Neural crest cell (in vitro differentiated cells): ENCODE measurements around the gene TMBIM1. TPM values are rescaled to one million over a fixed set of nuclear protein-coding genes. Genes with fewer than 3 reads are reported as not detected.

Experiments used
- DNase-seq: peaks from one replicate; pipeline ENCODE4 v3.0.0; 2021; ENCODE audit warnings: low read depth, mixed read lengths, low spot score
- H3K27ac Mint-ChIP-seq: one replicate; pipeline ENCODE4 v1.8.0; 2021; ENCODE audit warnings: mild to moderate bottlenecking, mixed read lengths; ENCODE audit not compliant: unreplicated experiment
- H3K27me3 Mint-ChIP-seq: 2 replicates; pipeline ENCODE4 v1.8.0; 2021; ENCODE audit warnings: low read depth, mild to moderate bottlenecking, mixed read lengths
- H3K36me3 Mint-ChIP-seq: 2 replicates; pipeline ENCODE4 v1.8.0; 2021; ENCODE audit warnings: low read depth, mild to moderate bottlenecking, mixed read lengths
- H3K4me1 Mint-ChIP-seq: 2 replicates; pipeline ENCODE4 v1.8.0; 2021; ENCODE audit warnings: mixed read lengths
- H3K4me3 Mint-ChIP-seq: one replicate; pipeline ENCODE4 v1.8.0; 2021; ENCODE audit warnings: mild to moderate bottlenecking, mixed read lengths
- H3K9me3 Mint-ChIP-seq: 2 replicates; pipeline ENCODE4 v1.8.0; 2021; ENCODE audit warnings: mixed read lengths
- total RNA-seq: library from RNA; stranded (reverse); gene quantifications from 2 replicates; pipeline ENCODE4 v1.2.1, GENCODE V29; 2021
- TF ChIP-seq, protein P1 (sequence below): fragments of 200-600 bp; sonication (generic); conservative IDR thresholded peaks from 2 replicates; pipeline ENCODE4 v1.5.0; 2021; ENCODE audit warnings: antibody characterized with exemption, mild to moderate bottlenecking

The TMBIM1 gene
- total RNA-seq, 1 donor from 2014 or later: 8.5 TPM

DNA sequence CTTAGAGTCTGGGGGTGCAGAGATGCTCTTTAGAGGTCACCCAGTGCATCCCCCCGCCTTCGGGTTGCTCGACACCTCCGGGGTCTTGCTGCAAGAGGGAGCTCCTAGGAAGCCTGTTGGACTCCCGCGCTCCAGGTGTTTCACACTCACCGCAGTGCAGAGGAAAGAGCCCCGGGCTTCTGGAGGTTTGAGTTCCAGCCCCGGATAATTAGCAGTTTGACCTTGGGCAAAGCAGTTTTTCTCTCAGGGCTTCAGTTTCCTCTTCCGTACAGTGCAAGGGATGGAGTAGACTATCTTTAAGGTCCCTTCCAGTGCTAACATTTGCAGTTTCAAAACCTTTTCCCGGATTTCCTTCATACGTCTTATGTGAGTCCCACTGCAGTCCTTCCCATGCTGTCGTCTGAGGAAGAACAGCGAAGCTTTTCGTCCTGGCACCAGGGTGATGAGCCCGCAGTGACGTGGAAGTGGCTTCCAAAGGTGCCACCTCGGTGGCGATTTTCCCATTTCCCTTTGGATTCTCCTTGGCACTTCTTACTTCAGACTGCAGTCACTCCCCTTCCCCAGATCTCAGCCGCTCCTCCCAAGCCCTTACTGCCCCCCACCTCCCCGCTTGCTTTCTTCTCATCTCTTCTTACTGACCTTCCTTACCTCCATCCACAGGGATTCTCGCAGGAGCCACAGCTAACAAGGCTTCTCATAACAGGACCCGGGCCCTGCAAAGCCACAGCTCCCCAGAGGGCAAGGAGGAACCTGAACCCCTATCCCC is 21.4 kb downstream of the TMBIM1 start:
- H3K4me3 Mint-ChIP-seq: peak overlapping the region; percentile 98
- no peaks in the 10 kb centered on the region for H3K9me3 Mint-ChIP-seq
- H3K36me3 Mint-ChIP-seq: peaks cover 7% of the 10 kb centered on the region
- H3K27me3 Mint-ChIP-seq: no peaks in the 10 kb centered on the region
- DNase-seq: no peak
- H3K4me1 Mint-ChIP-seq: peaks cover 38% of the 10 kb centered on the region
- TF ChIP-seq, protein P1, sequence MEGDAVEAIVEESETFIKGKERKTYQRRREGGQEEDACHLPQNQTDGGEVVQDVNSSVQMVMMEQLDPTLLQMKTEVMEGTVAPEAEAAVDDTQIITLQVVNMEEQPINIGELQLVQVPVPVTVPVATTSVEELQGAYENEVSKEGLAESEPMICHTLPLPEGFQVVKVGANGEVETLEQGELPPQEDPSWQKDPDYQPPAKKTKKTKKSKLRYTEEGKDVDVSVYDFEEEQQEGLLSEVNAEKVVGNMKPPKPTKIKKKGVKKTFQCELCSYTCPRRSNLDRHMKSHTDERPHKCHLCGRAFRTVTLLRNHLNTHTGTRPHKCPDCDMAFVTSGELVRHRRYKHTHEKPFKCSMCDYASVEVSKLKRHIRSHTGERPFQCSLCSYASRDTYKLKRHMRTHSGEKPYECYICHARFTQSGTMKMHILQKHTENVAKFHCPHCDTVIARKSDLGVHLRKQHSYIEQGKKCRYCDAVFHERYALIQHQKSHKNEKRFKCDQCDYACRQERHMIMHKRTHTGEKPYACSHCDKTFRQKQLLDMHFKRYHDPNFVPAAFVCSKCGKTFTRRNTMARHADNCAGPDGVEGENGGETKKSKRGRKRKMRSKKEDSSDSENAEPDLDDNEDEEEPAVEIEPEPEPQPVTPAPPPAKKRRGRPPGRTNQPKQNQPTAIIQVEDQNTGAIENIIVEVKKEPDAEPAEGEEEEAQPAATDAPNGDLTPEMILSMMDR: no peak
- H3K27ac Mint-ChIP-seq: peak overlapping the region; percentile 85

DNA sequence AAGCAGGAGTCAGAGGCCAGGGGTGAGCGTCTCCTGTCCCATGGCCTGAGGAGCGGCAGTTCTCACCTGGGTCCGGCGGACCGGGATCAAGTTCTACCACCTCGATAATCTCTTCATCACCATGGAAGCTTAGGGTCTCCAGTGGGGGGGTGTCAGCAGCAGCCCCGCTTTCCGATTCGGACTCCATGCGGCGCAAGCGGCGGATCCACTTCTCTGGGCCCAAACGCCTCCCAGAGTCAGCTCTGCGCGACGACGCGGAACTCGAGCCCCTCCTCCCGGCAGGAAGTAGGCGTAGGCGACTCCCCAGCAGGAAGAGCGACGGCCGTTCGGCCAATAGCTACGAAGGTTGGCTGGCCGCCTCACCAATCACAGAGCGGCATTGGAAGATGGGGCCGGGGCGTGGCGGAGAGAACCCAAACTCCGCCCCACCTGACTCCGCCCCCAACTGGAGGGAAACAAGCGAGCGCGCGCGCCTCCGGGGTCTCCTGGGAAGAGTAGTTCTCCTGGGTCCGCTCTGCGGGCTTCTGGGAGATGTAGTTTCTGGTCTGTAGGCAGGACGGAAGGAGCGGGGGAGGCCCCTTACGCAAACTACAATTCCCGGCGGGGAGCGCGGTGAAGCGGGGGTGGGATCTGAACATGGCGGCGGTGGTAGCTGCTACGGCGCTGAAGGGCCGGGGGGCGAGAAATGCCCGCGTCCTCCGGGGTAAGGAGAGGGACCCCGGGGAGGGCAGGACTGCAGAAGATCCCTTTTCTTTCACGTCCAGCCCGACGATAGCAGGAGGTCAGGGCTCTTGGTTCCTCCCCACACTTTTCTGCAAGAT is 22.2 kb downstream of the TMBIM1 start, which contains the start of the genes AAMP and PNKD:
TSS of gene AAMP (minus strand) at position 238 of the 821 bp plus-strand sequence. CDS start at position 187, 51 bp downstream.
TSS of gene PNKD (plus strand) at position 620 of the 821 bp plus-strand sequence. CDS start at position 637, 17 bp downstream.
- DNase-seq: peak; percentile 100
- H3K27me3 Mint-ChIP-seq: no peaks in the 10 kb centered on the region
- peaks cover 38% of the 10 kb centered on the region for H3K4me1 Mint-ChIP-seq
- TF ChIP-seq, protein P1: no peak
- H3K4me3 Mint-ChIP-seq: peak within 1 kb of the TSS; percentile 98
- peak within 1 kb of the TSS; percentile 95 for H3K27ac Mint-ChIP-seq
- no peaks in the 10 kb centered on the region for H3K9me3 Mint-ChIP-seq
- peaks cover 7% of the 10 kb centered on the region for H3K36me3 Mint-ChIP-seq

DNA sequence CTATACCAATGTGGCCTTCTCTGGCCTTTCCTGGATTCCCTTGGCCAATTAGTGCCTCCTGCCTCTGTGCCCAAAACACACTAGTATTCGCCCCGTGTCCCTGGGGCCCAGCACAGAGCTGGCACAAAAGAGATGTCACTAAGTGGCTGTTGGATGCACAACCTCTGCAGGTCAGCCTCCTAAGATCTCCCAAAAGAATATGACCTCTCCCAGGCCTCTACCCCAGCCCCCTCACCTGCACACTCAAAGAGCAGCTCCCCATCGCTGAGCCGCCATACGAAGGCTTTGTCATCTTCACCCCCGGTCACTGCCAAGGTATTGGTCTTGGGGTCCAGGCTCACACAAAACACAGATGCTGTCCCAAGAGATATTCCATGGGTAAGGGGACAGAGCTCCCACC is 25.0 kb downstream of the TMBIM1 start:
- TF ChIP-seq, protein P1: no peak
- no peak for DNase-seq
- Mint-ChIP-seq H3K4me1 (peaks cover 33% of the 10 kb centered on the region), H3K9me3 (no peaks in the 10 kb centered on the region), H3K4me3 (peak overlapping the region; percentile 82), H3K27me3 (no peaks in the 10 kb centered on the region), H3K36me3 (peaks cover 7% of the 10 kb centered on the region), H3K27ac (no peak overlapping the region)

DNA sequence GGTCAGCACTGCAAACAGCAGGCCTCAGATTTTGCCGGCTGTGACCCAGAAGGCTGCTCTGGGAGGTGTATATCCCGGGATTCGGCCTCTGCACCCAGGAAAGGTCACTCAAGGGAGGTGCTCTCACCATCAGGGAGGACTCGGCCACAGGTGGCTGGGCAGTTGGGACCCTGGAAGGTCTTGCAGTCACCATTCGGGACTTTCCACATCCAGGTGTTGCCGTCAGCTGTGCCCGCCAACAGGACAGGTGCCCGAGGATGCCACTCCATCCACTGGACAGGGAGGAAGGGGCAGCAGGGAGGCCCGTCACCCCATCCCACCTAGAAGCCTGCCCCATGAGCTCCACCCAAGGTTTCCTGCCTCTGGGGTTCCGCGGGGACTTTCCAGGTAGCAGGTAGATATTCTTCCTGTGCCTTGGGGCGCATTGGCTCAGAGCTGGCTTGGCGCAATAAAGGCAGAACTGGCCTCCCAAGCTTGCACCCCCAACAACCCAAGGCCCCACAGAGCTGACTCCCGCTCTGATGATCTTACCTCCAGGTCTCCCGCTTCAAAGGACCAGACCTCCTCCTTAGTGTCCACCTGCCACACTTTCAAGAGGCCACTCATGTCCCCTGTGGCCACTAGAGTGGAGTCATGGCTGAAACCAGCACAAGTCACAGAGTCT is 25.9 kb downstream of the TMBIM1 start:
- Mint-ChIP-seq H3K36me3 (peaks cover 7% of the 10 kb centered on the region), H3K9me3 (no peaks in the 10 kb centered on the region), H3K27me3 (no peaks in the 10 kb centered on the region), H3K27ac (no peak overlapping the region), H3K4me1 (peaks cover 27% of the 10 kb centered on the region), H3K4me3 (peak overlapping the region; percentile 71)
- DNase-seq: no peak
- TF ChIP-seq, protein P1: no peak

DNA sequence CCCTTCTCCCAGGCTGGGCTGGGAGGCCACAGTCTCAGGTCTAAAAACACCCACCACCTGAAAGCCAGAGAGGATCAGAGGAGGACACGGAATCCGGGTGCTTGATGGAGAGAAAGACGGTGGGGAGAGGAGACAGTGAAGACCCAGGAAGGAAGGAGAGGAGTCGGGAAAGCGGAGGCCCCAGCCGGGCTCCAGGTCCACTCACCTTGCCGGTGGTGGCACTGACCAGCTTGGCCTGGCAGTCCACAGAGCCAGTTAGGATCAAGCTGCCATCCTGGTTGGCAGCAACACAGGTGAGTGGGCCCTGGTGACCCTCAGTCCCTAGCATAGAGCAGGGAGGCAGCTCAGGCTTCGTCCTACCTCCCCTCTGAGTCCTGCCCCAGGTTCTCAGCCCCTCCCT is 26.7 kb downstream of the TMBIM1 start:
- DNase-seq: no peak
- Mint-ChIP-seq H3K4me3 (peak overlapping the region; percentile 70), H3K9me3 (no peaks in the 10 kb centered on the region), H3K27ac (no peak overlapping the region), H3K4me1 (peaks cover 26% of the 10 kb centered on the region), H3K27me3 (no peaks in the 10 kb centered on the region), H3K36me3 (peaks cover 7% of the 10 kb centered on the region)
- TF ChIP-seq, protein P1: no peak
